Karpas-422 (cell line): Measurements from ENCODE around the gene GRK2. TPM values are rescaled to one million over a fixed set of nuclear protein-coding genes. Genes with fewer than 3 reads are reported as not detected.

ENCODE experiments used
- DNase-seq: peaks from one replicate; pipeline ENCODE4 v3.0.0-alpha.2; 2015
- H2AFZ ChIP-seq: fragments of 200-600 bp; sonication (generic); 2 replicates; pipeline ENCODE4 v1.6.1; 2014; ENCODE audit warnings: antibody characterized with exemption, low read length, mixed read lengths
- H3K27ac ChIP-seq: fragments of 200-600 bp; sonication (generic); 2 replicates; pipeline ENCODE4 v1.5.1; 2014; ENCODE audit warnings: mild to moderate bottlenecking, low read length, moderate library complexity
- H3K27me3 ChIP-seq: fragments of 200-600 bp; sonication (generic); 2 replicates; pipeline ENCODE4 v1.6.1; 2014; ENCODE audit warnings: low read length, mixed read lengths
- H3K36me3 ChIP-seq: fragments of 200-600 bp; sonication (generic); 2 replicates; pipeline ENCODE4 v1.6.1; 2014; ENCODE audit warnings: low read length, mixed read lengths; ENCODE audit not compliant: insufficient read depth
- H3K4me1 ChIP-seq: fragments of 200-600 bp; sonication (generic); 2 replicates; pipeline ENCODE4 v1.6.1; 2014; ENCODE audit warnings: mild to moderate bottlenecking, low read length, mixed read lengths
- H3K4me2 ChIP-seq: fragments of 200-600 bp; sonication (generic); 2 replicates; pipeline ENCODE4 v1.6.1; 2014; ENCODE audit warnings: low read length, low read depth, mild to moderate bottlenecking; ENCODE audit not compliant: poor library complexity, severe bottlenecking
- H3K4me3 ChIP-seq: fragments of 200-600 bp; sonication (generic); 2 replicates; pipeline ENCODE4 v1.5.1; 2014; ENCODE audit warnings: mild to moderate bottlenecking, antibody characterized with exemption, low read length, mixed read lengths
- H3K79me2 ChIP-seq: fragments of 200-600 bp; sonication (generic); 2 replicates; pipeline ENCODE4 v1.6.1; 2014; ENCODE audit warnings: mild to moderate bottlenecking, low read length, mixed read lengths
- H3K9ac ChIP-seq: fragments of 200-600 bp; sonication (generic); 2 replicates; pipeline ENCODE4 v1.6.0; 2014; ENCODE audit warnings: low read length
- H3K9me2 ChIP-seq: fragments of 200-600 bp; sonication (generic), shearing (Covaris generic); replicated peaks from 2 replicates; pipeline ENCODE4 v1.6.0; 2014; ENCODE audit warnings: mild to moderate bottlenecking, low read length, moderate library complexity; ENCODE audit not compliant: insufficient read depth
- H3K9me3 ChIP-seq: fragments of 300-700, 200-600 bp; sonication (generic); 2 replicates; pipeline ENCODE4 v1.6.1; 2014; ENCODE audit warnings: low read length, mixed read lengths
- H4K20me1 ChIP-seq: fragments of 200-600 bp; sonication (generic); 2 replicates; pipeline ENCODE4 v1.6.1; 2014; ENCODE audit warnings: mild to moderate bottlenecking, antibody characterized with exemption, low read length, low read depth; ENCODE audit not compliant: insufficient read depth
- total RNA-seq: library from RNA; depleted of rRNA; stranded (reverse); fragments of >200 nt; shearing (Covaris generic); gene quantifications from 2 replicates; pipeline ENCODE4 v1.2.3, GENCODE V29; 2014; ENCODE audit warnings: low replicate concordance

The GRK2 gene
- total RNA-seq, 1 experiment from 2014 or later, result 94.7 TPM

DNA sequence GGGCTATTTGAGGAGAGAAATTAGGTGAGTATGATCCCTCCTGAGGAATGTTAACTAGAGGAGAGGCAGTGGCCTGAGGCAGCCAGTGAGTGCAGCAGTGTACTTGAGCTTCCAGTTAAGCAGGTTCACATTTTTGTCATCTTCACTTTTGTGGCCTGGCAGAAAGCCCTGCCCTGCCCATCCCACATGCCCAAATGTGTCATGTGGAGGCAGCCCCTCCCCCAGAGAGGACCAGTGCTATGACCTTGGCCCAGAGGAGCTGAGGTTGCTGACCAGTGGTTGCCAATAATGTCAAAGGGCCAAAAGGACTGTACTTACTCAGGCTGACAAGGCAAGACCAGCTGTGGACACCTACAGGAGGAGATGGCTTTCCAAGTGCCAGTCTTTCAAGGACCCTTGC lies 17.6 kb upstream of the GRK2 start:
- H3K4me1 ChIP-seq, result peaks cover 8% of the 10 kb centered on the region
- no peaks in the 10 kb centered on the region for H3K9me3 ChIP-seq
- peaks cover 6% of the 10 kb centered on the region; the same call in 1 of the 2 replicates for H4K20me1 ChIP-seq
- H3K27ac ChIP-seq, result no peak overlapping the region
- H3K36me3 ChIP-seq, result peaks cover 66% of the 10 kb centered on the region
- no peak overlapping the region for H3K4me2 ChIP-seq
- H2AFZ ChIP-seq, result no peak overlapping the region
- H3K9me2 ChIP-seq, result no peaks in the 10 kb centered on the region
- no peak overlapping the region for H3K9ac ChIP-seq
- H3K79me2 ChIP-seq, result peaks cover 9% of the 10 kb centered on the region; the same call in 1 of the 2 replicates
- H3K4me3 ChIP-seq, result no peak overlapping the region
- no peak for DNase-seq
- H3K27me3 ChIP-seq, result no peaks in the 10 kb centered on the region

DNA sequence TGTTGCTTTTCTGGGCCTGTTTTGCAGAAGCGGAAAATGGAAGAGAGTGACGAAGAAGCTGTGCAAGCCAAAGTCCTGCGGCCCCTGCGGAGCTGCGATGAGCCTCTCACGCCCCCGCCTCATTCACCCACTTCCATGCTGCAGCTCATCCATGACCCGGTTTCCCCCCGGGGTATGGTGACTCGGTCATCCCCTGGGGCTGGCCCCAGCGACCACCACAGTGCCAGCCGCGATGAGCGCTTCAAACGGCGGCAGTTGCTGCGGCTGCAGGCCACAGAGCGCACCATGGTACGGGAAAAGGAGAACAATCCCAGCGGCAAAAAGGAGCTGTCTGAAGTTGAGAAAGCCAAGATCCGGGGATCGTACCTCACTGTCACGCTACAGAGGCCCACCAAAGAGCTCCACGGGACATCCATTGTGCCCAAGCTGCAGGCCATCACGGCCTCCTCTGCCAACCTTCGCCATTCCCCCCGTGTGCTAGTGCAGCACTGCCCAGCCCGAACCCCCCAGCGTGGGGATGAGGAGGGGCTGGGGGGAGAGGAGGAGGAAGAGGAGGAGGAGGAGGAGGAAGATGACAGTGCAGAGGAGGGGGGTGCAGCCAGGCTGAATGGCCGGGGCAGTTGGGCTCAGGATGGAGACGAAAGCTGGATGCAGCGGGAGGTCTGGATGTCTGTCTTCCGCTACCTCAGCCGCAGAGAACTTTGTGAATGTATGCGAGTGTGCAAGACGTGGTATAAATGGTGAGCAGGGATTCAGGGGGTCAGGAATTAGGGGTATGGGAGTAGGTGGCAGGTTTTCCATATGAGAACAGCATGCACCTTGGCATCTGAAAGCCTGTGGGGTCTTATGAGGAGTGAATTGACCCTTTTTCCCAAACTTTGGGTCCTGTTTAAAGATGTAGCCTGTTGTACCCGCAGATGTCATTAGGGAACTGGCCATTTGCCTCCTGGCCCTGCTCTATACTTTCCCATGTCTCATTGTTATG lies 15.9 kb upstream of the GRK2 start:
- Histone ChIP-seq H3K4me1 (peaks cover 12% of the 10 kb centered on the region), H4K20me1 (peaks cover 12% of the 10 kb centered on the region; the same call in 1 of the 2 replicates), H3K36me3 (peaks cover 70% of the 10 kb centered on the region), H2AFZ (no peak overlapping the region), H3K9ac (no peak overlapping the region), H3K4me2 (no peak overlapping the region), H3K4me3 (no peak overlapping the region), H3K27ac (no peak overlapping the region), H3K9me3 (no peaks in the 10 kb centered on the region), H3K79me2 (0 out of 2 replicates have a peak, but pooled peaks cover 3% of the 10 kb centered on the region), H3K9me2 (no peaks in the 10 kb centered on the region), H3K27me3 (no peaks in the 10 kb centered on the region)
- DNase-seq, result no peak

DNA sequence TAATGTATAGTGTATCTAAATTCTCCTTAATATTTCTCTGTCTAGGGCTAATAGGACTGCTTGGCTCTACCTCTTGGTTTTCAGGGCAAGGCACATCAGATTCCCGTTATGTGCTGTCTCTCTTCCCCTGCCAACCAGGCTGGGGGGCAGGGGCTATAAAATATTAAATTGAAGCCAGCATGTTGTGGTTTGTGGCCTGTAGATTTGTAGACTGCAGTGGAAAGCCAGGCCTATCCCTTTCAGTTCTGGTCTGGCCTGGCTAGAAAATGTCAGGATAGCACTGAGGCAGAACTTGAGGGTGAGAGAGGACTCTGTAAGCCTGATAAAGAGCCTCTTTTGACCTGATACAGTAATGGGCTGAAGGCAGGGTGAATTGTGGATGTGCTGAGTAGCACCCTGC lies 14.4 kb upstream of the GRK2 start:
- H3K4me1 ChIP-seq, result peaks cover 12% of the 10 kb centered on the region
- H3K9me3 ChIP-seq, result no peaks in the 10 kb centered on the region
- H3K4me3 ChIP-seq, result no peak overlapping the region
- no peaks in the 10 kb centered on the region for H3K79me2 ChIP-seq
- H2AFZ ChIP-seq, result no peak overlapping the region
- no peak overlapping the region for H3K4me2 ChIP-seq
- H3K9ac ChIP-seq, result no peak overlapping the region
- H3K27ac ChIP-seq, result no peak overlapping the region
- peaks cover 12% of the 10 kb centered on the region; the same call in 1 of the 2 replicates for H4K20me1 ChIP-seq
- DNase-seq, result no peak
- H3K9me2 ChIP-seq, result no peaks in the 10 kb centered on the region
- peaks cover 66% of the 10 kb centered on the region for H3K36me3 ChIP-seq
- no peaks in the 10 kb centered on the region for H3K27me3 ChIP-seq

DNA sequence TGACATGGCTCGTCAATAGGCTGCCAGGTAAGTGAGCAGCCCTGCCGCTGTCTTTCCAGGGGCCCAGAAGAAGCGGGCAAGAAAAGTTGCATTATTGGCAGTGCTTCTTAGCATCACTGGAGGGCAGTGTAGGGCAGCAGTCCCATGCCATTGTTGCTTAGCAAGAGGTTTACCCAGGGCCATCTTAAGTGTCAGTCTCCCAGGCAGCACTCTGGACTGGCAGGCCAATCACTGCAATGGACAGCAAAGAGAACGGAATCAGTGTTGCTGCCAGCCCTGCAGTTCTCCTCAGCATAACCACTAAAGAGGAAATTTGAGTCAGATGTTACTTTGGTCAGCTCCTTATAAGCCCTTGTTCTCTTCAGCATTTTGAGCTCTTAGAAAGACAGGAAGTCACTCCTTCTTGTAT lies 13.4 kb upstream of the GRK2 start:
- Histone ChIP-seq H4K20me1 (peaks cover 9% of the 10 kb centered on the region; the same call in 1 of the 2 replicates), H3K27ac (no peak overlapping the region), H3K4me3 (no peak overlapping the region)

DNA sequence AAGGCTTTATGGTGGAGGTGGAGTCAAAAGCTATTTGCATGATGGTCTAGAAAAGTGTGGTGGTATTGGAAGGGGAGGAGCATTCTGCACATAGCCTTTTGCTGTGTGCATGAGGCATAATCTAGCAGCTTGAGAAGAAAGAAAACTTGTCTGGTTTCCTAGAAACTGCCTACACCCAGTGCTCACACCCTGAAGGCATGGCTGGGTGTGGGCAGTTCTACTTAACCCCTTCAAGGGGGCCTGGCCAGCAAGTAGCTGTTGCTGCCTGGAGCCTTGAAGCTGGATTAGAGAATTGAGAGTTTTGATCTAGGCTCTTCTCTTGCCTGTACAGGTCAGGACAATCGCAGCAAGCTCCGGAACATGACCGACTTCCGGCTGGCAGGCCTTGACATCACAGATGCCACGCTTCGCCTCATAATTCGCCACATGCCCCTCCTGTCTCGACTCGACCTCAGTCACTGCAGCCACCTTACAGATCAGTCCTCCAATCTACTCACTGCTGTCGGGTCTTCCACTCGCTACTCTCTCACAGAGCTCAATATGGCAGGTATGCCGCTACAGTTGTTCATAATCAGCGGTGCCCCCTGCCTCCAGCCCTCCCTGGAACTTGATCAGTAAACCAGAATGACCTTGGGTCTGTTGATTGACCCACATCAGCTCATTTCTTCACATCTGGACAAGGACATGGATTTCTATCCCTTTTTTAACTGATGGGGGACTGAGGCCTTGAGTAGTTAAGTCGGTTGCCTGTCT lies 12.2 kb upstream of the GRK2 start:
- no peak overlapping the region for H3K4me2 ChIP-seq
- H4K20me1 ChIP-seq, result peaks cover 6% of the 10 kb centered on the region; the same call in 1 of the 2 replicates
- H3K4me1 ChIP-seq, result peaks cover 12% of the 10 kb centered on the region
- no peak overlapping the region for H3K27ac ChIP-seq
- H3K36me3 ChIP-seq, result peaks cover 52% of the 10 kb centered on the region
- no peaks in the 10 kb centered on the region for H3K79me2 ChIP-seq
- H3K4me3 ChIP-seq, result no peak overlapping the region
- H3K9me2 ChIP-seq, result no peaks in the 10 kb centered on the region
- no peaks in the 10 kb centered on the region for H3K9me3 ChIP-seq
- H3K9ac ChIP-seq, result no peak overlapping the region
- H2AFZ ChIP-seq, result no peak overlapping the region
- no peaks in the 10 kb centered on the region for H3K27me3 ChIP-seq
- DNase-seq, result peak; percentile 54

More for the DNA sequence above, 13.4 kb upstream of the GRK2 start:
- peak; percentile 74 for DNase-seq
- Histone ChIP-seq H3K4me2 (no peak overlapping the region), H3K36me3 (peaks cover 63% of the 10 kb centered on the region), H3K9ac (no peak overlapping the region), H3K9me3 (no peaks in the 10 kb centered on the region), H3K79me2 (no peaks in the 10 kb centered on the region), H2AFZ (no peak overlapping the region), H3K4me1 (peaks cover 12% of the 10 kb centered on the region), H3K27me3 (no peaks in the 10 kb centered on the region), H3K9me2 (no peaks in the 10 kb centered on the region)

DNA sequence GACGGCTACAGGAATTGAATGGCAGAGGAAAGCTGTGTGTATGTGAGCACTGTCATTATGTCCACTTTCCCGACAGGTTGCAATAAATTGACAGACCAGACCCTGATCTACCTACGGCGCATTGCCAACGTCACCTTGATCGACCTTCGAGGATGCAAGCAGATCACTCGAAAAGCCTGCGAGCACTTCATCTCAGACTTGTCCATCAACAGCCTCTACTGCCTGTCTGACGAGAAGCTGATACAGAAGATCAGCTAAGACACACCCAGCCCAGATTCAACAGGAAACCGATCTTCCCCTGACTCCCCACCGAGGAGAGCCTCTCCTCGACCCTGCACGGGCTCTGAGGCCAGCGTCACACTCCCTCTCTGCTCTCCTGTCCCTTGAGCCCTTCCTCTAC lies 11.5 kb upstream of the GRK2 start:
- H2AFZ ChIP-seq, result no peak overlapping the region
- peaks cover 46% of the 10 kb centered on the region for H3K36me3 ChIP-seq
- H3K27me3 ChIP-seq, result no peaks in the 10 kb centered on the region
- H3K4me2 ChIP-seq, result no peak overlapping the region
- DNase-seq, result no peak
- H3K9me3 ChIP-seq, result no peaks in the 10 kb centered on the region
- no peak overlapping the region for H3K4me3 ChIP-seq
- H3K4me1 ChIP-seq, result peaks cover 12% of the 10 kb centered on the region
- H3K27ac ChIP-seq, result no peak overlapping the region
- H3K79me2 ChIP-seq, result no peaks in the 10 kb centered on the region
- no peak overlapping the region for H3K9ac ChIP-seq
- H3K9me2 ChIP-seq, result no peaks in the 10 kb centered on the region
- H4K20me1 ChIP-seq, result peaks cover 6% of the 10 kb centered on the region; the same call in 1 of the 2 replicates

DNA sequence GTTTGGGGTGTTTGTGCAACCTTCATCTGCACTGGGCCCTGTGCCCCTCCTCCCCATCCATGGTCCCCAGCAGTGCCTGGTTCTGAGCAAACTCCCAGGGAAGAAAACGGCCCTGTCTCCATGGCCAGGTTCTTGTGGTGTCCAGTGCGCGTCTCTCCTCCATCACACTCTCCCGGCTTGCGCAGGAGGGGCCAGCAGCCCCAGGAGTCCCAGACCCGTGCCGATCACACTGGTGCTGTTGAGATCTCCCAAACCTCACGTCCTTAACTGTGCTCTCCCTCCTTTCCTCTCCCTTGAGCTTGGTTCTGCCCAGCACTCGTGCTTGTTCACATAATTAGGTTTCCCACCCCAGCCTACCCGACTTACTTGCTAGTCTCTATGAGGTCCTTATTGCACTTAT lies 10.9 kb upstream of the GRK2 start:
- no peak overlapping the region for H3K9ac ChIP-seq
- H3K27me3 ChIP-seq, result no peaks in the 10 kb centered on the region
- peaks cover 12% of the 10 kb centered on the region for H3K4me1 ChIP-seq
- H3K9me3 ChIP-seq, result no peaks in the 10 kb centered on the region
- no peak overlapping the region for H3K4me2 ChIP-seq
- H3K36me3 ChIP-seq, result peaks cover 40% of the 10 kb centered on the region
- no peaks in the 10 kb centered on the region for H3K9me2 ChIP-seq
- no peak overlapping the region for H3K4me3 ChIP-seq
- no peak overlapping the region for H3K27ac ChIP-seq
- no peak for DNase-seq
- H4K20me1 ChIP-seq, result peaks cover 6% of the 10 kb centered on the region; the same call in 1 of the 2 replicates
- no peak overlapping the region for H2AFZ ChIP-seq
- no peaks in the 10 kb centered on the region for H3K79me2 ChIP-seq

DNA sequence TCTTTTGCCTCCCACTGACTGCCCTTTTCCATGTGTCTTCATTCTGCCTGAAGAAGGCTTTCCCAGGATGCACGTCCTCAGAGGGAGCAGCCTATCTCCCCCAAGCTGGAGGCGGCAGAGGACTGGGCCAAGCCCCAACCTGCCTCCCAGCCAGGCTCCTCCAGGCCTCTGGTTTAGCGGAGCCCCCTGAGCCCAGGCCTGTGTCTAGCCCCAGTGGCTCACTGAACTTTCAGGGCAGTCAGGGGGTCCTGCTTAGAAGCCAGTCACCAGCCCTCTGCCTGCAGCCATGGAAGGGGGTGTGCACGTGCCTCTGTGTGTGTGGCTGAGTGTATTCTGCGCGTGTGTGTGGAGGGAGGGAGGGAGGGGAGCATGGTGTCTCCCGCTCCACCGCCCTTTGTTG lies 10.4 kb upstream of the GRK2 start:
- Histone ChIP-seq H3K4me2 (no peak overlapping the region), H3K79me2 (no peaks in the 10 kb centered on the region), H3K9me3 (no peaks in the 10 kb centered on the region), H3K36me3 (peaks cover 40% of the 10 kb centered on the region), H2AFZ (no peak overlapping the region), H3K9ac (no peak overlapping the region), H3K27me3 (no peaks in the 10 kb centered on the region), H3K4me1 (peaks cover 12% of the 10 kb centered on the region), H3K9me2 (no peaks in the 10 kb centered on the region), H4K20me1 (peaks cover 6% of the 10 kb centered on the region; the same call in 1 of the 2 replicates), H3K4me3 (no peak overlapping the region), H3K27ac (no peak overlapping the region)
- DNase-seq, result no peak
